Epithelial cell of prostate (primary cell): ENCODE data around the gene EFHC1.

Source experiments
- DNase-seq: peaks from one replicate; pipeline ENCODE4 v3.0.0-alpha.2; 2011; ENCODE audit warnings: low read depth, low spot score
- H3K27ac ChIP-seq: fragments of 450-650 bp; 2 replicates; pipeline ENCODE4 v1.5.1; 2017; ENCODE audit warnings: mild to moderate bottlenecking

EFHC1 gene

DNA sequence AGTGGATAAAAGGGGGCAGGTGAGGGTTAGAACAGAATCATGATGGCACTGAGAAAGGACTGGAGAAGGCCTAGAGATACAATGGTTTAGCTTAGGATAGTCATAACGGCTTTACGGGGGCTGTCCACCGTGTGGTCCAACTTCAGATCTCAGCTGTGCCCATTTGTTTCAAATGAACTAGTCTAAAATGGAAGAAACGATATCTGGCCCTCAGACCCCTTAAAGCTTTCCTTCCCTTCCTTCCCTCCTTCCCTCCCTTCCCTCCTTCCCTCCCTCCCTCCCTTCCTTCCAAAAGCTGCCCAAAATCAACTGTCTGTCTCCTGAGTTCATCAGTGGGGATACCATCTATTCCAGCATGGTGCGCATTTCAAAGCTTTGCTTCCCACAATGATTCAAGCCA is 128.9 kb downstream of the EFHC1 start:
- H3K27ac ChIP-seq = no peak overlapping the region
- DNase-seq = no peak

DNA sequence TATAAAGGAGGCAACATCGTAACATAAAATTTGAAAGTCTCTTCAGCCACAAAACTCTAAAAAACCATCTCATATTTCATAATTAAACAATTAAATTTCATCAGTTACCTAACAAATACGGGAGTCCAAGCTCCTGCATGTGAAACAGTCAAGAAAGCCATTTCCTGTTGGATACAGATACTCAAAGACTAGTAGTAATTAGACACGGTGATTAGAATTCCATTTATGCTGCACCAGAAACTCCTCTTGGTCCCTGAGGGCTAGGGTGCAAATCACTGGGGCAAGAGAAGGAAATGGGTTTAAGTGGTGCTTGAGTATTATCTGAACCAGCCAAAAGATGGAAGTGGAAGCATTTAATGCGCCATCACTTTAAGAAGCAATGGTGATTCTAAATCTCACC is 129.3 kb downstream of the EFHC1 start:
- no peak for DNase-seq
- no peak overlapping the region for H3K27ac ChIP-seq

DNA sequence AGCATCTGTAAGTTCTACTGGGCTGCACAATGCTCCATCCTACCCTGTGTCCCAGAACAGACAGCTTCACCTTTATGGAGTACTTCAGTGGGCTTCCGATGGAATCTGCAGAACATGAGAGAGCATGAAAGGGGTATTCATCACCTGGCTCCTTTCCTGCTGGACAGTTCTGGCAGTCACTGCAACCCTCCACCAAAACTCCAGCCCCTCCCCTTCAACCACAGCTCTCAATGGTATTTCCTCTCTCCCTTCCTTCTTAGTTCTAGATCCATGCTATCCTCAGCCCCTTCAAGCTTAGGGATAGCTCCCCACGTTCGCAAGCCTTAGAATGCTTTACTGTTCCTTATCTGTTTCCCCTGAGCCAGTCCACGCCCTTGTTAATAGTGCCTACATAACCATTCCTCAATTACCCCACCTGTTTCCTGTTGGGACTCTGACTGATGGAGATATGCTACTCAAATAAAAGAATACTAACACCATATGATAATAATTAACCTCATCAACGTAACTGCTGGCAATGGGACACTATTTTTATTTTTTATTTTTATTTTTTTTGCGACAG is 130.0 kb downstream of the EFHC1 start:
- no peak for DNase-seq
- H3K27ac ChIP-seq = no peak overlapping the region

DNA sequence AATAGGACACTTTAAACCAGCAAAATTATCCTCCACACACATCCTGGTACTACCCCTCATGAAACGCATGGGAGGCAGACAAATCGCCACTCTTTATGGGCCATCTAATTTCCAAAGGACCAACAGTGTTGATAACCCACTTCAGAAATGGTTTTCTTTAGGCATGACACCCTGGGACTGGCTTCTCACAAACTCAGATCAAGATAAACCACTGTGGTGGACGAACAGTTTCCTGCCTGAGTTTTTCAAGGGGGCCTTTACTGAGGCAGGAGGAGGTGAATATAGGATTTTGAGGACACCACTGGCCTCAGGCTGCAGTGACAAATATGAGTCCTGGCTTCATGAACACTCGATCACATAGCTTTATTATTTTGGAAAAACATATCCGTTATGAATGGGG is 130.7 kb downstream of the EFHC1 start:
- no peak overlapping the region for H3K27ac ChIP-seq

DNA sequence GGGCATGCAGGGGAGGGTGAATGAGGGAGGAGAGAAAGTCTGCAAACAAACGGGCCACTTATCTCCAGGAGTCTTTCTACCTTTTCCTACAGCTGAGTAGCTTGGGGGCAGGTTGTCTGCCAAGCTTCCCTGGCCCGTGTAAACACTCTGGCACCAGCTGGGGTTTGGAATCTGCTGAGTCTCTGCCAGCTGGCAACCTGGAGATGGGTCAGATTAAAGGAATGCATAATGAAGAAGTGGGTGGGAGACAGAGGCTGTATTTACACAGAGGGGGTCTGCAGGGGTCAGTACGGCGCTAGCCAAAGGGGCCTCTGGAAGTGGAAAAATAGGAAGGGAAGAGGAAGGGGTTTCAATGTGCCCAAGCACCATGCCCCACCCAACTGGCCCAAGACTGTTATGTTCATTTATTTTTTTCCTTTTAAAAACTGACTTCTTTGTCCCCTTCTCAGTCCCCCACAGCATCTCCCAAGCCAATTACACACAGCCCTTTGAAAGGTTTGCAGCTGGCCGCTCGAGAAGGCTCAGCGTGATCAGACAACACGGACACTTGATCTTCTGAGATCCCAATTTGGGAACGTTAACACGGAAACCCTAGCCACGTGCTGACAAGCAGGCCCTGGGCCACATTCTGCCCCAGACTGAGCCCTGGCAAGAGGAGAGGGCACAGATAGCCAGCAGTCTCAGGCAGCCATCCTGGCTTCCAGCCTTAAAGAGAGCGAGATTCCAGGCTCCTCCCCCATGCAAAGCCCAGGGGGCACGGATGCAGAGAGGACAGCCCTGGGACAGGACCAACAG is 131.5 kb downstream of the EFHC1 start:
- no peak for DNase-seq
- no peak overlapping the region for H3K27ac ChIP-seq

More for the DNA sequence above, 130.7 kb downstream of the EFHC1 start:
- no peak for DNase-seq

DNA sequence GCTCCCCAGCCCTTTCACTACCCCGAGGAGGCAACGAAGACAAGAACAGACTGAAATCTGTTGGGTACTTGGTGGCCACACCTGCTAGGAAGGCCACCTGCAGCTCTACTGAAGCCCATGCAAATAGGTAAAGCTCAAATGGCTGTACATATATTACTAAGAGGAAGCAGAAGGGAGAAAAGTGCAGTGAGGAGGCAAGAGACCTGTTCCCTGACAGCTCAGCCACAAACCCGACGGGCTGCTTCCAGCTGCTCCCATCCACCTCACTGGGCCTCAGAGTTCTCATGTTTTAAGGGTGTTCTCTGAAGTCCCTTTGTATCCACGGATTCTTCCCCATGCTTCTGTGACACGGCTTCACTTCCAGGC is 132.1 kb downstream of the EFHC1 start:
- DNase-seq = no peak
- H3K27ac ChIP-seq = no peak overlapping the region

DNA sequence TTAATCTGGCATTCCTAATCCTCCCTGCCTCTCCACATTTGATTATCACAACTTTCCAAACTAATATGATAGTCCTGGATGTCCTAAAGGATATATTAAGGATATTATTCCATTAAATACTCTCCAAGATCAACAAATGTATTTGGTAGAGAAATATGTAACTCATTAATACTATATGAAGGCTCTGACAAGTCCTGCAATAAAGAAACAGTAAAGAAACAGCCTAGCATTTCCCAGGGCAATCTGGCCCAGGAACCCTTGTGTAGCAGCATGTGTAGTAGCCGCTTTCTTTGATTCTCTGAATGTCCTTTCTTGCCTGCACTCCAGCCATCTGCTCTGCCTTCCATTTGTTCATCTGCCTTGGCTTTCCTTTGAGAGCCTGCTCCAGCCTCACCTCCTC is 133.0 kb downstream of the EFHC1 start:
- H3K27ac ChIP-seq = no peak overlapping the region
- no peak for DNase-seq

DNA sequence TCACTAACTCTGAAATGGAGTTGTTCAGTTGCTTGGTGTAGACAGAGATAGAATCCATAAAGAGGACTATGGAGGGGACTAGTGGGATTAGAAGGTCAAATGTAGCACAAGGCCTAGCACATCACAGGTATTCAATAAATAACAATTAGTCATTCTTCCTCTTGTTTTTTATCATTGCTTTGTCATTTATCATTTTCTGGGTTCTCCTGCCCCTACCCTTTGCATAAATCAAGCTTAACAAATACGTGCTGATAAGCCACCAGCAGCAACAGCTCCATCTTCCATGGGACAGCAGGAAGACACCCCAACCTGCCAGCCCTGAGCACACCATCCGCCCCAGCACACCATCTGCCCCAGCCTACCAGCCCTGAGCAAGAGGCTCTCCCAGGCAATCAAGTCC is 133.6 kb downstream of the EFHC1 start:
- H3K27ac ChIP-seq = no peak overlapping the region
- no peak for DNase-seq

DNA sequence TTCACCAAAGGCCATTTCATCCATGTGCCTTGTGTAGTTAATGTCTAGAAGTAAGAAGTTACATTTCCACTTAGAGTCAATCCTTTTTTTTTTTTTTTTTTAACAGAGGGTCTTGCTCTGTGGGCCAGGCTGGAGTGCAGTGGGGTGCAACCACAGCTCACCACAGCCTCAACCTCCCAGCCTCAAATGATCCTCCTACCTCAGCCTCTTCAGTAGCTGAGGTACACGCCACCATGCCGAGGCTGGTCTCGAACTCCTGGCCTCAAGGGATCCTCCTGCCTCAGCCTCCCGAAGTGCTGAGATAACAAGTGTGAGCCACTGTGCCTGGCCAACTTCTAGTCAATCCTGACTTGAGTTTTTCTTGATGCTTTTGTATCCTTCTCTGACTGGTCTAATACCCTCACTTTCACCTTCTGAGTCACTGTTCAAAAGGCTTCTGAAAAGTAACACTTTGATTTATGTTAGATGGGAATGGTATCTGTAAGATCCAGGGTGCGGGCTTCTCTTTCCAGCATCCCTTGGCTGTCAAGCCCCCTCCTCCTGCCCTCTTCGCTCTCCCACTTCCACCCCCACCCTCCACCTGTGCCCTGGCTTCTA is 134.6 kb downstream of the EFHC1 start:
- no peak for DNase-seq
- no peak overlapping the region for H3K27ac ChIP-seq

DNA sequence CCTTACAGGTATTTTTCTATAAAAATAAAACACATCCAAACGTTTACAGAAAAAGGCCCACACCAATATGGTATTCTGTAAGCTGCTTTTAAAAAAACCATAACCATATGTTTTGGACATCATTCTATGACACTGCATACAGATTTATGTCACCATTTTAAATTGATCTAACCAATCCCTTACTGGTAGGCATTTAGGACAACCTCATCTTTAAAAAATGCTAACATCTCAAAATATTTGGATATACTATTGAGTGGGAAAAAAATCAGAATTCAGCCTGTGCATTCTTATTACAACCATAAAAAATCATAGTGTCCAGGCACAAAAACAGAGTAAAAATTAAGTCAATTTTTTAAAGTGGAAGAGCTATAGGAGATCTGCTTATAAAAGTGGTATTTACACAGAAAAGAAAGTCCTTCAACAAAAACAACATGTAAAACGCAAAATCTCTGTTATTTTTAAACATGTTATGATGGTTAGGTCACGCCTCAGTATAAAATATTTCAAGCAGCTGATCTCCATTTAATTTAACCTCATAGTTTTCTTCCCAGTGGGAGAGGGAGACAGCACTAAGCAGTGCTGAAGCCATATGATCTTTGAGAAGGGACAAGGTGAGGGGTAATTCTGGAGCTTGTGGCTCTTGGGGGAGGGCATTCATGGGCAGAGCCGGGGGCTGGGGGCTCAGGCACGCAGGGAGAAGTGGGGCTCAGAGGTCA is 135.5 kb downstream of the EFHC1 start:
- no peak for DNase-seq
- no peak overlapping the region for H3K27ac ChIP-seq

DNA sequence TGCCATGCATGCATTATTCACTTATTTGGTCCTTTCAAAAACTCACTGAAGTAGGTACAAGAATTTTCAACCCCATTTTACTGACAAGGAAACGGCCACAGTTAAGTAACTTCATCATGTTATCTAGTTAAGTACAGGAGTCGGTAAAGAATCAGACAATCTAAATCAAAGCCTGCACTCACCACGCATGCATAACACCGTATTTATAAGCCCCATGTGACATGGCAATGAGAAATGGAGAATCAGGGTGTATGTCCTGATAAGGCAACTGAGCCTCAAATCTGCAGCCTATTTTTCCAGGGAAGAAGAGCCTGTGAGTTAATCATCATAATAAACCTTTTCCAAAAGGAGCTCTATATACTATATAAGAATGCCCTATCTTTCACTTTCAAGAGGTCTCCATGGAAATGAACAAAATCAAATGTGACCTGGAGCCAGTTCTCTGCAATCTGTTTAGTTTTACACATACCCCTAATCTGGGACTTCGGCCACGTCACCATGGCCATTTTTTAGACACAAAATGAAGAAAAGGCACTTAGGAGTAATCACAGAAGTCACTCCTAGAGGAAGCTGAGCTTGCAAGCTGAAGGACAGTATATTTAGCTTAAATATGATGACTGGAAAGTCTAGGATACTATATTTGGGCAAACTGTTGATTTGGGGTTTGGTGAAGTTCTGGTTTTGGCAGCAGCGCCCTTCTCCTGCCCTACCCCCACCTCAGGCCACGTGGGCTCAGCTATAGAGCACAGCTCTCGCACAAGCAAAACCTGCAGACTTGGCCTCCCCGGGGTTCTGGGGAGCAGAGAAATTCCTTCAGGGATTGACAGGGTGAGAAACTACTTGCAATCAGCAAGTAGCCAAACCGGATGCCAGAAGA is 137.5 kb downstream of the EFHC1 start:
- DNase-seq = no peak
- H3K27ac ChIP-seq = no peak overlapping the region

DNA sequence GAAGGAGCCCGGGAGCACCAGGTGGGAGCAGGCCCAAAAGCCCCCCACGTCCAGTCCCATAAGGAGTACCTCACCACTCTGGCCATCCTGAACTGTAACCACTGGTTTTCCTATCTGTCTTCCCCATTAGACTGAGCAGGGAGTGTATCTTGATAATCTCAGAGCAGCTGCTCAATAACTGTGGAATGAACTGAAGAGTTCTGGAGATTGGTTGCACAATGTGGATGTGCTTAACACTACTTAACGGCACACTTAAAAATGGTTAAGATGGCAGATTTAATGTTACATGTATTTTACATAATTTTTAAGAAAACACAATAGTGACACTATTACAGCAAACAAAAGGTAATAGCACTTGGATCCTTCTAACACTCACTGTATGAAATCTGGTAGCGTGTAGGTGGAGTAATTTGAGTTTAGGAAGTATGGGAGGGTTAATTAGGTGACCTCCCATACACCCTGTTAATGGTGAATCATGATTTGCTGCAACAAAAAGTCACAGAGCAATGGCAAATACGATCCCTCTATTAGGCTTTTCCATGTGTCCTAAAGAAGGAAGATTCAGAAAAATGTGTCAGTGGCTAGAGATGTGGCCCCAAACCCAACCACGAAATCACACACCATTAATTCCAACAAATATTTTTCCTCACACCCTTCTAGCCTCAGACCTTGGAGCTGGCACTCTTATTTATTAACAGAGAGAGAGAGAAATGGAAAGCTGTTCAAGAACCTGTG is 138.3 kb downstream of the EFHC1 start:
- no peak overlapping the region for H3K27ac ChIP-seq
- no peak for DNase-seq

DNA sequence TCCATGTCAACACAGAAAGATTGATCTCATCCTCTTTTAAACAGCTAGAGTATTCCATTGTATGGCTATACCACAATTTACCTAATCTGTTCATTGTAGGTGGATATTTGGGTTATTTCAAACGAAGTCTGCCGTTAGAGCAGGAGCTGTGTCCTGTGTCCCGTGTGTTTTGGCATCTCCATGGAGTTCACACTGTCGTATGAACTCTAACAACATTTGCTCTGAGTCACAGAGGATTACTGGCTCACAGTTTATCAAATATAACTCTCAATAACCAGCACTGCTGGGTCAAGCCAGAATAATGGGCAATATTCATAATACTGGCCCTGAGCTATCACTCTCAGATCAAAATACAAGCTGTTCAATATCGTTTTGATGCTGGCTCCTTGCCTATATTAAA is 140.3 kb downstream of the EFHC1 start:
- no peak for DNase-seq
- no peak overlapping the region for H3K27ac ChIP-seq

DNA sequence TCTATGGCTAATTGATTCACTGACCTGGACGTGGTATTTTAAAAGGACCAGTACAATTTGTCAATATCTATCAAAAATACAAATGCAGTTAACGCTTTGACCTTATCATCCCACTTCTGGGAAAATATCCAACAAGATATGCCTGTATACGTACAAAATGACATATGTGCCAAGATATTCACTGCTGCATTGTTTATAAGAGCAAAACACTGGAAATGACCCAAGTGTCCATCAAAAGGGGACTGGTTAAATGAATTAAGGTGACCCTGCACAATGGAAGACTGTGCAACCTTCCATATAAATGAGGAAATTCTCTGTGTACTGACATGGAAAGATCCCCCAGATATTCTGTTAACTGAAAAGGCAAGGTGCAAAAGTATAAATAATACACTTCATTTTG is 142.8 kb downstream of the EFHC1 start:
- no peak overlapping the region for H3K27ac ChIP-seq
- no peak for DNase-seq

DNA sequence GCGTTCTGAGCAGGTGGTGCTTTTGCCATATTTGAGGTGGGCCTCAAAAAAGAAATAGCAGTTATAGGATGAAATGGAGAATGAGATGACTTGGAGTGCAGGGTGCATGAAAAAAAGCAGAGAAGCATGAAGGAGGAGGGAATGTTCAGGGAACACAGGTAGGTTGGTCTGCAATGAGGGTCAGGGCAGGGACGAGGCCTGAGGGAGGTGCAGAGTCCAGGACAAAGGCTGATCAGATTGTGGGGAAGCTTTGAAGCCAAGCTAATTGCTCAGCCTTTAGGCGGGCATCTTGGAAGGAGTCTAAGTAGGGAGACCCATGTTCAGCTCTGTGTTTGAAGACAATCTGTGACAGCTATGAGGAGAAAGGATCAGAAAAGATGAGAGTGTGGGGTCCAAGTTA is 144.7 kb downstream of the EFHC1 start:
- DNase-seq = no peak
- H3K27ac ChIP-seq = no peak overlapping the region

DNA sequence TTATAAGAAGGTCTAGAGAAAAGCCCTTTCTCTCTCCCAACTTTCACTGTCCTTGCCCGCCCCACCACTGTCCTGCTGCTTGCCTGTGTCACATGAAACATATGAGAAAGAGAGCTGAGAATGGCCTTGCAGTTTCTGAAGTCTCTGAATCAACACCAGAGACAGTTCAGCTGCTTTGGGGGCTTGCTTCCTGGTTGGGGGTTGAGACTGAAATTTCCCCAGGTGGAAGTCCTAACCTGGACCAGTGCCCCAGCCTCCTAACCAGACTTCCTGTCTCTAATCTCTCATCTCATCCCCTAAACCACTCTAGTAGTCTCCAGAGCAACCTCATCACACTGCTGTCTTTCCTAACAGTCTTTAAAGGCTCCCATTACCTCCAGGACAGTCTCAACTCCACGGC is 146.1 kb downstream of the EFHC1 start:
- H3K27ac ChIP-seq = peak overlapping the region; percentile 10
- no peak for DNase-seq

DNA sequence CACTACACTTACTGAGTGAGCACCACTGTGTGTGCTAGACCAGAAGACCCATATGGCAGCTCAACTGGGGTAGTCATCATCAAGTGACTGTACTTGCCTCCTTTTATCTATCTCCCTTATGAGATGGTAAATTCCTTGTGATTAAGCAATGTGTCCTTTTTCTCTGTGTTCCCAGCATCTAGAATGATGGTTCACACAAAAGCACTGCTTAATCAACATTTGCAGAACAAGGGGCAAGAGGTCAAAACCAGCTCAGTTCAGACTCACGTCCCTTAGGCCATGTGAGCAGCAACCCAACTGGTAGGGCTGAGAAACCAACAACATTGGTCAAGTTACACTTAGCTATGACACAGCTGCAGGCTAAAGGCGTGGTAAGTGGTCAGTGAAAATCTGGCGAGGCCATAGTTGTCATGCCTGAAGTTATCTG is 146.7 kb downstream of the EFHC1 start:
- peak overlapping the region; percentile 10 for H3K27ac ChIP-seq
- no peak for DNase-seq

DNA sequence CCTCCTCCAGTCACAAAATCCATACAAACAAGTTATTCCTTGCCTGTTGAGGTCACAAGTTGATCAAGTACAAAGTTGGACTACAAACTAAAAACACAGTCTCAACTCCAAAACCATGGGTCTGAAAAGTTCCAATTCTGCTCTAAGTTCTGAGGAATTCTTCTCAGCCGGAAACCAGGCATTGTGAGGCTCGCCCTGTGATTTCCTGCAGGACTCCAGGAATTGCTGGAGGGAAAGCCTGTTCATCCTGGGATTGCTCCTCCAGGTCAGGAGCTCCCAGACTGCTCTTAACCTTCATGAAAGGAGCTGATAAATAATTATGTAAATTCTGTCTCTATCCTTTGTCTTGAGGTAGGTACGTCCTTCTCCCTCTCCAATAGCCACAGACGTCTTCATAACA is 148.2 kb downstream of the EFHC1 start:
- H3K27ac ChIP-seq = no peak overlapping the region
- DNase-seq = no peak

DNA sequence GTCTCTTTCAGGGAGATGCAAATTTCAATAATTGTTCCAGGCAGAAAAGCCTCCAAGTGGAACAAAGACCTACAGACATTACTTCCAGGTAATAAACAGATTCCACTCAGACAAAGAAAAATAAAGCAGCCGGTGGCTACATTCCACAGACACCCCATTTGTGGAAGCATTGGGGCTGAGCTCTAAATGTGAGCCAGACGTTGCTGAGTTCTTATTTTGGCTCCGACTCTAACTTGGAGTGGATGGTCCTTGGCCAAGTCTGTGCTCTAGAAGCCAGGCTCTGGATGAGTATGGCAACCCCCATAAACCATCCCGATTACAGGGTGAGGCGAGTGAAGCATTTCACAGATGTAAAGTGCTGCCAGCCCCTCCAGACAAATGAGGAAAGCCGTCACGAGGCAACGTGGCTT is 150.2 kb downstream of the EFHC1 start:
- no peak for DNase-seq
- no peak overlapping the region for H3K27ac ChIP-seq
